ENCODE data around the gene ZNF292.

The ZNF292 gene

DNA sequence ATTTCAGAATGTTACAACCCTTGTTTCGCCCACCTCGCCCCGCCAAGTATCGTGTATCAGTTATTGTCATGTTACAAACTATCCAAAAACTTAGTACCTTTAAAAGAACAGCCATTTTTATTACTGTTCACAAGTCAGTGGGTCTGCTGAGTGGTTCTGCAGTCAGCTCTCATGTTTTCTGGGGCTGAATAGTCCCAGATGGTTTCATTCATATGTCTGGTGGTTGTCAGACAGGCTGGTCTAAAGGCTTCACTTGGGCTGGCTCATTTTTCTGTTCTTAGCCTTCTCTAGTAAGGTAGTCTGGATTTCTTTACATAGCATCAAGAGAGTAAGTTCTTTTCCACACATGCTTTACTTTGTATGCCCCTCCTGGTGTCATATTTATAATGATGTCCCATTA, 8.6 kb downstream of the ZNF292 start:
- DNase-seq (ENCODE audit: low read depth) = no peak

DNA sequence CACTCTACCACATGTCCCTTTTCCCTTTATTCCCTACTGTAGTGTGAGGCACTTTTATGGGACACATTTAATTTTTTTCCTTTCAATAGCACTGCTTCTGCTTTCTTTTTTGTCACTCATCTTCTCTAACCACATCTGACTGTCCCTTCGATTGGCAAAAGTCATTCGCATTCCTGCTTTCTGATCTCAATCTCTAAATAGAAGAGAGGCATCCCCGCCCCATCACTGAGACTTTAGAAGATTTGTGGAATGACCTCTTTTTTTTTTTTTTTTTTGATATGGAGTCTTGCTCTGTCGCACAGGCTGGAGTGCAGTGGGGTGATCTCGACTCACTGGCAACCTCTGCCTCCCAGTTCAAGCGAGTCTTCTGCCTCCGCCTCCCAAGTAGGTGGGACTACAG, 9.1 kb downstream of the ZNF292 start:
- no peak for DNase-seq (ENCODE audit: low read depth)

DNA sequence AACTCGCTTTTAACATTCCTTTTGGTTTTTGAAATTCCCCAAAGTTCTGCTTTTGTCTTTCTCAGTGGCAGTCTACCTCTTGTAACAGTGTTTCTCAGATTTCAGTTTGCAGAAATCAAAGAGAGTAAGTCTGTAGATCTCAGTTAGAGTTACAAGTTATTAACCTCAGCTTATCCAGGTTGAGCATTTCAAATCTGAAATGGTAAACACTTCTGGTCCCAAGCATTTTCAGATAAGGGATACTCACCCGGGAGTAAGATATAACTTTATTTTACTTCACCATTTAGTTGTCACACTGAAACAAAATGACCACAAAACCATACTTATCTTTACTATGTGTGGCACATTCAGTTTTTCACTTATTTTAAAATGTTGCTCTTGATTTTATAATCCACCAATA, 9.8 kb downstream of the ZNF292 start:
- DNase-seq (ENCODE audit: low read depth) = no peak

GRCh38 chr6:87171938-87172633, 16.7 kb downstream of the ZNF292 start:
- DNase-seq (ENCODE audit: low read depth) = no peak

DNA sequence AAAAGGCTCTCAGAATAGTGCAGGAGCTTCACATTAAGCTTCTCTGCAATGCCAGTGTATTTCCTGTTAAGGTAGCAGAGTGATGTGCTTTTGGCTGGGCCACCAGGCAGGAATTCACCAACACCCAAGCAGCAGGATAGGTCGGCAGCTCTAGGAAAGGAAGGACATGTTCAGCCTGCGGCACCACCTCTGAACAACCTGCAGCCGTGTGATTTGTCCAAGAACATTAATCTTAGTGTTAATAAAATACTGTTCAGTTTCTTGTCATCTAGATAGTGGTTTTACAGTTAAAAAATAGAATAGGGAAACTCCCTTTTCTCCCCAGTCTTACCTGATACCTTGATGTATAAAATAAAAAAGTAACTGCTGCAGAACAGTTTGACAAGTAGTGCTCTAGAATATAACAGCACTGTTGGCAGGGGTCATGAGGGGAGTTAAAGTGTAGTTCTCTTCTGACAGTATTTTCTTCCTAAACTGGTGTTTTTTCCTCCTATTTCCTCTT, 18.8 kb downstream of the ZNF292 start:
- DNase-seq (ENCODE audit: low read depth) = no peak

- DNase-seq (ENCODE audit: low read depth) = no peak
These were observed 21.1 kb downstream of the ZNF292 start for GRCh38 chr6:87176493-87176892.

DNA sequence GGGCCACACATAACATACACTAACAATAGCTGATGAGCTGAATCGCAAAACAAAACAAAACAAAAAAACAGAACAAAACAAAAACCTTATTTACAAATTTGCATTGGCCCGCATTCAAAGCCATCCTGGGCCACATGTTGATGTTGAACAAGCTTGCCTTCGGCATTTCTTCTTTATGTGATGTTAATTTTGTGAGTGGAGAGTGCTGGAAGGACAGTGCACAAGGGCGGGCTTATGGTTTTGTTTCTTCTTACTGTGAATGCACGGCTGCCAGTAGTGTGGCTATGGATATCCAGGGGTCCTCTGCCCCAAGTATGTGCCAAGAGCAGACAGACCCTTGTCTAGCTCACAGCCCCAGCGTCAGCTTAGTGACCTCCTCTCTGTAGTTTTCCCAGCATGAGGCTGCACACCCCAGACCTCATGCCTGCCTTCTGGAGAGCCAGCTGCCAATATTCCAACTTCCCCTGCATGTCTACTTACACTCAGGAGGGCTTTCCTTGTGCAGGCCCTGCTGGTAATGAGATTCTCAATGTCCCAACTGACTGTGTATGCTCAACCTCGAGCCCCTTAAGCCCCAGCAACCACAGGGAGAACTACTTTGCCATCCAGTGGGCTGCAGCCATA, 24.9 kb downstream of the ZNF292 start:
- no peak for DNase-seq (ENCODE audit: low read depth)

DNA sequence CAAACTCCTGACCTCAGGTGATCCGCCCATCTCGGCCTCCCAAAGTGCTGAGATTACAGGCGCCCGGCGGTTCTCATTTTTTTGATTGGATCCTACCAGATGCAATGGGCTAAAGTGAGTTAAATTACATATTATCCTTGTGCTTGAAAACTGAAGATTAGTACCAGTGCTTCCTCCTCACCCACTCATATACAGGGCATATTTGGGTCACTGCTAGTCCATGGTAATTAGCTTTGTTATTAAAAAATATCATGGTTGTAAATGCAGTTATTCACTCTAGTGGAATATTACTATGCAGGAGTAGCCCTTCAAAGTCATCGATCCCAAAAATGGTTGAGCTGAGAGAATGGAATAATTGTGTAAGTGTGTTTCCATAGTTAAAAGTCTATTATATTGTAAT, 26.5 kb downstream of the ZNF292 start:
- DNase-seq (ENCODE audit: low read depth) = no peak

DNA sequence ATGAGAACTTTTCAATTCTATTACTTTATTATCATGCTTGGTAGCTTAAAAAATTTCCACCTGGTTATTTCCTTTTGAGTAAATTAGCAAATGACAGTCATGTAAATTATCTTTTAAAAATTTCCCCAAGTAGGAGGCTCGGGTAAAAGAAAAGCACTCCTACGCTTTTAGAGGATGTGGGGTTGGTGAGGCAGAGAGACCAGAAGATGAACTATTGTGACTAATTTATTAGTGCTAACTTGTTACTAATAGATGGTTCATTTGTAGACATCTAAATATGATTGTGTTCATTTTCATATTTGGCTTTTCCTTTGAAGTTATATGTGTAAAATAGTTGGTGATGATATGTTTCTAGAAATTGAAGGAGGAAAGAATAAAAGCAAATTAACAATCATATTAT, 27.0 kb downstream of the ZNF292 start:
- DNase-seq (ENCODE audit: low read depth) = no peak

DNA sequence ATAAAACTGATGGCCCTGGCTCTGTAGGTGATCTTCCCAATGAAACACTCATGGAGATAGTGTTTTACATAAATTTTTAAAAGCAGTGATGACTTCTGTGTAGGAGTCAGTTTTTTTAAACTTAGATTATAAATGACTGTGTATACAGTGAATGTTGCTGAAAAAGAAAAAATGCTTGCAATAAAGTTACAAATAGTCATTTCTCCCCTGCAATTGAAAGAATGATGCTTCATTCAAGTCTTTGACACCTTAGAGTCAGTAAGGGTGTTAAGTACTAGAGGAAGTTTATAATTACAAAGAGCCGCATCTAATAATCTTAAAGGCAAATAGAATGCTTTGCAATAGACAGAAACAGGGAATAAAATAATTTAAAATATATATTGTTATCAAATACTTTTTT, 27.6 kb downstream of the ZNF292 start:
- no peak for DNase-seq (ENCODE audit: low read depth)

GRCh38 chr6:87183687-87184086, 28.3 kb downstream of the ZNF292 start:
- peak; percentile 54 for DNase-seq (ENCODE audit: low read depth)

GRCh38 chr6:87184762-87185250, 29.4 kb downstream of the ZNF292 start:
- DNase-seq (ENCODE audit: low read depth) = no peak

GRCh38 chr6:87196275-87196842, 41.0 kb downstream of the ZNF292 start:
- no peak for DNase-seq (ENCODE audit: low read depth)

DNA sequence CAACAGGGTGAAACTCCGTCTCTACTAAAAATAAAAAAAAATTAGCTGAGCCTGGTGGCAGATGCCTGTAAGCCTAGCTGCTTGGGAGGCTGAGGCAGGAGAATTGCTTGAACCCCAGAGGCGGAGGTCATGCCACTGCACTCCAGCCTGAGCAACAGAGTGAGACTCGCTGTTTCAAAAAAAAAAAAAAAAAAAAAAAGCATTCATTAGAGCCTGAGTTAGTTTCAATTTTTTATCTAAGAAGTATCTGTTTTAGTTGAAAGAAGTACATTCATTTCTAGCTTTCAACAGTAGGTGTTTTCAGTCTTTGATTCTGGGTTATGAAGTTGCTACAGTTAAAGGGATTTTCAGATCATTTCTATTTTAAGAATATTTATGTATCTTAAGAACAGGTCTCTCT, 42.2 kb downstream of the ZNF292 start:
- DNase-seq (ENCODE audit: low read depth) = no peak

- peak; percentile 79 for DNase-seq (ENCODE audit: low read depth)
These were observed 42.9 kb downstream of the ZNF292 start for GRCh38 chr6:87198022-87198810.

GRCh38 chr6:87199787-87200186, 44.4 kb downstream of the ZNF292 start:
- no peak for DNase-seq (ENCODE audit: low read depth)

DNA sequence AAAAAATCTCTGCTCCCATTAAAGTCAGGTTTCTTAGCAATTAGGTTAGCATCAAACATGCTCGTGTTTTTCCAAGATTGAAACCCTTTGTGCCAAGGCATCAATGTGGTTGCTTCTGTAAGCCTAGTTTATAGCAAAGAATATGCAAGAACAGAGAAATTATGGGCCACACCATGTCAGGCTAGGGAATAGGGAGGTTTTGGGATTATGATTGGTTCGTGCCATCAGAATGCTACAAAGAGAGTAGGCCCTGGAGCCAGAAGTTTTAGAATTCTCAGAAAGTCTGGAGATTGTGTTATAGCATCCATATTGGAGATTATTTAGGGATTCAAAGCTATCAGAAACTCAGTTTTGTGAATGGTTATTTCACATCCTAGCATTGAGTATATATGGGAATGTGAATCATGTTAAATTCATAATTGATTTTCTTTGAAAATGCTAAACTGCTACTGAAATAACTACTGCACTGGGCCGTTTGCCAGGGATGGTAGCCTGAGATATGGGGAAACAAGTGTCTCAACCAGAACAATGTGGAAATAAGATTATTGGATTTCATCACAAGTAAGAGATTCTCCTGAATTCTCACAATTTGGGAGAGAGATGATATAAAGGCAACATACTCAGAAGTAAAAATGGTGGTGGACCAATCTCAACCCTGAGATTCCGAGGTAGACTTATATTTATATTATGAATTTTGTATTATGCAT, 45.3 kb downstream of the ZNF292 start:
- DNase-seq (ENCODE audit: low read depth) = peak; percentile 80

DNA sequence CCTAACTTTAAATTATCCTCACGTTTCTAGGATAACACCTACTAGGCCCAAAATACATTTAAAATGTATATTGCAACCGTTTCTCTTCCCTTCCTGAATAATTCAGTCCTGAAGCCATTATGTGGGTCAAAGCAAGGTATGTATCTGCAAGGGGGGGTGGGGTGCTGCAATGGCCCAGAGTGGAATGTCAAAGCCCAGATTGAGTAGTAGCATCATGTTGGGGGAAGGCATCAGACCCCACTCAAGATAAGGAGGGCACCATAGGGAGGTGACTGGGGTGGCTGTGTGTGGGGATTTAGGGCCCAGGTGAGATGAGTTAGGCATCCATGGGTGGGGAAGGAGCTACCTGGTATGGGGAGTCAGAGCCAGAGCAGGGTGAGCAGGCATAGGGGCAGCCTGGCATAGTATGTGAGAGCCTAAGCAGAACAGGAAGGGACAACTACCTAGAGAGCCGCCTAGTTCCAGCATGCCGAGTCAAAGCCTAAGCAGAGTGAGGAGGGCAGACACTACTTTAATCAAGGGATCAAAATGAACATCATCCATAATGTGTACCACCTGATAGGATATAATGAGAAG, 48.2 kb downstream of the ZNF292 start:
- no peak for DNase-seq (ENCODE audit: low read depth)

GRCh38 chr6:87209812-87210211, 54.4 kb downstream of the ZNF292 start:
- no peak for DNase-seq (ENCODE audit: low read depth)

- DNase-seq (ENCODE audit: low read depth) = no peak
These were observed 55.6 kb downstream of the ZNF292 start for GRCh38 chr6:87210979-87211378.

GRCh38 chr6:87212596-87212995, 57.2 kb downstream of the ZNF292 start:
- DNase-seq (ENCODE audit: low read depth) = no peak

DNA sequence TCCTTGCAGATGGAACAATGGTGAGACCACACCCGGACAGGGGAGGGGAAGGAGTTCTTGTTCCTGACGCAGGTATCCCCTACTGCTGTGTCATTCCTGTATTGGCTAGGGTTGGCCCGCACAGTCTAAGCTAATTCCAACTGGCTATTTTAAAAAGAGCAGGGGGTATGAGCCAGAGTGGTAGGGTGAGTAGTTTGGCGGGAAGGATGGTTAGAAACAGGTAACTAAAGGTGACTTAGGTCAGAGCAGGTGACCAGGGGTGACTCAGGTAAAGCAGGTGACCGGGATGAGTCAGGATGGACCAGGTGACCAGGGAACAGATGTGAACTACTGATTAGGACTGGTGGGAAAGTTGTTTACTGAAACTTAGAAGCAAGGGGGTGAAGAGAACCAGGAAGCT, 58.0 kb downstream of the ZNF292 start:
- DNase-seq (ENCODE audit: low read depth) = no peak

Measured in amniotic epithelial cell (primary cell).